Measurements from ENCODE around the gene NOA1.
"Not testable (repeated sequence)": the region's sequence is repeated elsewhere in the genome, so short reads cannot be mapped to it uniquely, and the experiment has no call there.

The NOA1 gene

DNA sequence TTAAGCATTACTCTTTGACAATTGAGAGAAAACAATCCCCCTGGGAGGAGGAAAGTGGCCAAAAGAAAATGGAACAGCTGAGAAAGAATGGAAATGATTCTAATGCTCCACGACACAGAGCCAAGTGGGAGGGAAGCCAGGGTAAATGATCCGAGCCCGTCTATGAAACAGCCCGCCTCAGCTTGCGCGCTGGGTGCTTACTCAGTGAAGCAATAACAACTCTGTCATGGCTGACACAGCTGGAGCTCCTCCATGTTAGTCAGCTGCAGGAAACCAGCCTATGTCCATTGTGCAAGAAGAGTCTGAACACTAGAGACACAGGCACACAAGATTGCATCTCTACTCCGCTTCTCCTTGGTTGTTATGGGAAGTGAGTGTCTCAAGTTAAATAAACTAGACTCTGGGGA, 19.3 kb downstream of the NOA1 start:
- DNase-seq (ENCODE audit: low read depth in 2 of 2) = no peak

DNA sequence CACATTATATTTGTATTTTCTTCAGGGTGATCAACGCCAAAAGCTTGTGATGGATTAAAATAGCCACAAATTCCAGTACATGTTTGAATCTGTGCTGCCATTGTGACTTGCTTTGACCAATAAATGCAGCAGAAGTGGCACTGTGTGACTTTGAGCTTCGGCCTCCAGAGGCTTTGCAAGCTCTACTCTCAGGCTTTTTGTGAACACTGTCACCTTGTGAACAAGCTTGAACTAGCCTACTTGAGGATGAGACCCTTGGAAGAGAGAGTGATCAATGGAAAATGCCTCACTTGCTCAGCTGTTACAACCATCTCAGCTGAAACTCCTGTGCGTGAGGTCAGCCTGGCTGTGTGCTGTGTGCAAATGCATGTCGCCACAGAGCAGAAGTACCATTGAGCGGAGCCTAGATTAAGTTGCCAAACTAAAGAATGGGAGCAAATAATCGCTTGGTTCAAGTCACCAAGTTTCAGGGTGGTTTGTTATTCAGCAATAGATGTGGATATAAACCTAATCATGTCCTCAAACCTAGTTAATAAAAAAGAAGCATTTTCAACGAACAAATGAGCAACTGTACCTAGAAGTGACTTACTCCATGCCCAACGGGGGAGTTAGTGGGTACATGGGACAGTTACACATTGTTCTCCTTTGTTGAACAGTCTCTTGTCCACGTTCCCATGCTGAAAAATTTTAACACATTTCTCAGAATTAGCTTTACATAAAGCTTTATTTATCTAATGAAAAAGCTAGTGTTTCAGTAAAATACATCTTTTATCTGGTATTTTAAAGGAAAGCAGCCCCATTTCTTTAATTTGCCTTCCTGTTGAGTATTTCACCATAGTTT, 23.5 kb downstream of the NOA1 start:
- no peak for DNase-seq (ENCODE audit: low read depth in 2 of 2)

DNA sequence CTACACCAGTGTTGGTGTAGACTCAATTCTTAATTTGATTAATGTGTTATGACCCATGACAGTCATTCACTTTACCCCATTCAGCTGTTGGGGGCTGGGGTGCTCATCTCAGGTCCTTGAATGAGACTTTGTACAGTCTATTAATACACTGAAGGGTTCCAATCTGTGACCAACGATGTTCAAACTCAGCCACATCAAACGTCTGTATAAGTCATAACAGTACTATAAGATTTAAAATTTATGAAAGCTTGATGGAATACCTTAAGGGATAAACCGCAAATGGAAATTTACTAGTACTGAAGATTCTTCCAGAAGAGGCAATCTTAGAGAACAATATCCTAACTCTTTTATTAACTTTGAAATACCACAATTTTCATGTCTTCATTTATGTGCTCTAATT, 36.0 kb downstream of the NOA1 start:
- DNase-seq (ENCODE audit: low read depth in 2 of 2) = no peak

DNA sequence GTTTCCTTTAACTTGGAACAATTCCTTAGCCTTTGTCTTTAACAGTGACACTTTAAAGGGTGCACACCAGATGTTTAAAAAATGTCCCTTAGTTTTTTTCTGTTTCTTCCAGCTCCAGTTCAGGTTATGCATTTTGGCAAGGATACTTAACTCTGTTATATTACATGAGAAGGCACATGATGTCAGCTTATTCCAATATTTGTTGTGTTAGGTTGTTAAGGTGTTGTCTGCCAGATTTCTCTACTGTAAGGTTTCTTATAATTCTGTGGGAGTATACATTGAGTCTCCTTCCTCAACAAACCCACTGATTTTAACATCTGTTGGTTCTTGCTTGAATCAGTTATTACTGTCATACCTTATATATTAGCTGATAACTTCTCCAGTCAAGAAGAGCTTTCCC, 36.4 kb downstream of the NOA1 start:
- DNase-seq (ENCODE audit: low read depth in 2 of 2) = no peak

DNA sequence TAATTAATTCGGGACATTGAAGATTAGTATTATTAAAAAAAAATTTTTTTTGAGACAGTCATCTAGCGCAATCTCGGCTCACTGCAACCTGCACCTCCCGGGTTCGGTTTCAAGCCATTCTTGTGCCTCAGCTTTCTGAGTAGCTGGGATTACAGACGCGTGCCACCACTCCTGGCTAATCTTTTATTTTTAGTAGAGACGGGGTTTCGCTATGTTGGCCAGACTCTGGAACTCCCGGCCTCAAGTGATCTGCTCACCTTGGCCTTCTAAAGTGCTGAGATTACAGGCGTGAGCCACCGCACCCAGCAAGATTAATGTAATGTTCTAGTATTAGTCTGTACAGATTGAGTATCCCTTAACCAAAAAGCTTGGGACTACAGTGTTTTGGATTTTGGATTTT, 37.0 kb downstream of the NOA1 start:
- no peak for DNase-seq (ENCODE audit: low read depth in 2 of 2)

DNA sequence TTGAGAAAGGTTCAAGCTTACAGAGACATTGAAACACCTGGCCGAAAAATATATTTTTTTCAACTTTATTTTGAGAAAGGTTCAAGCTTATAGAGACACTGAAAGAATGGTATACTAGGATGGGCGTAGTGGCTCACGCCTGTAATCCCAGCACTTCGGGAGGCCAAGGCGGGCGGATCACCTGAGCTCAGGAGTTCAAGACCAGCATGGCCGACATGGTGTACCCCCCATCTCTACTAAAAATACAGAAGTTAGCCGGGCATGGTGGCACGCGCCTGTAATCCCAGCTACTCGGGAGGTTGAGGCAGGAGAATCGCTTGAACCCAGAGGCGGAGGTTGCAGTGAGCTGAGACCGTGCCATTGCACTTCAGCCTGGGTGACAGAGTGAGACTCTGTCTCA, 37.6 kb downstream of the NOA1 start:
- DNase-seq (ENCODE audit: low read depth in 2 of 2) = not testable (repeated sequence)

DNA sequence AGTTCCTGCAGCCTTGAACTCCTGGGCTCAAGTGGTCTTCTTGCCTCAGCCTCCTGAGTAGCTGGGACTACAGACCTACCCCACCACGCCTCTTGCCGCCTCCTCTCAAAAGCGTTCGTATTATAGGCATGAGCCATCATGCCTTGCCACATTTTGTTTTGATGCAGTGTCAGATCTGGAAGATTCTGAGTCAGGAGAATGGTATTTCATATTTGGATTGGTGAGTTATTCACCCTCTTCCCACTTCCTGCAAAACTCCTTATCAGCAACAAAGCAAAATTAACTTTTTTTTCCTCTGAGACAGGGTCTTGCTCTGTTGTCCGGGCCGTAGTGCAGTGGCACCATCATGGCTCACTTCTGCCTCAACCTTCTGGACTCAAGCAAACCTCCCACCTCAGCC, 40.1 kb downstream of the NOA1 start:
- no peak for DNase-seq (ENCODE audit: low read depth in 2 of 2)

DNA sequence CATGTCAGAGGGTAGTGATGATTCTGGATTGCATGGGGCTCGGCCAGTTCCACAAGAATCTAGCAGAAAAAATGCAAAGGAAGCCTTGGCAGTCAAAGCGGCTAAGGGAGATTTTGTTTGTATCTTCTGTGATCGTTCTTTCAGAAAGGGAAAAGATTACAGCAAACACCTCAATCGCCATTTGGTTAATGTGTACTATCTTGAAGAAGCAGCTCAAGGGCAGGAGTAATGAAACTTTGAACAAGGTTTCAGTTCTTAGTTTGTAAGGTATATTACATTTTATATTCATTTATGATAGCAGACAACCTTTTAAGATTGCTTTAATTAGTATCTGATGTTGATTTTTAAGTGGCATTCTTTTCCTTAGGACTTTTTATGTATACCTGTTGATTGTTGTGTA, 45.5 kb downstream of the NOA1 start:
- no peak for DNase-seq (ENCODE audit: low read depth in 2 of 2)

DNA sequence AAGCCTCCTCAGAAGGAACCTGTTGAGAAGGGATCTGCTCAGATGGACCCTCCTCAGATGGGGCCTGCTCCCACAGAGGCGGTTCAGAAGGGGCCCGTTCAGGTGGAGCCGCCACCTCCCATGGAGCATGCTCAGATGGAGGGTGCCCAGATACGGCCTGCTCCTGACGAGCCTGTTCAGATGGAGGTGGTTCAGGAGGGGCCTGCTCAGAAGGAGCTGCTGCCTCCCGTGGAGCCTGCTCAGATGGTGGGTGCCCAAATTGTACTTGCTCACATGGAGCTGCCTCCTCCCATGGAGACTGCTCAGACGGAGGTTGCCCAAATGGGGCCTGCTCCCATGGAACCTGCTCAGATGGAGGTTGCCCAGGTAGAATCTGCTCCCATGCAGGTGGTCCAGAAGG, 46.8 kb downstream of the NOA1 start:
- DNase-seq (ENCODE audit: low read depth in 2 of 2) = no peak

DNA sequence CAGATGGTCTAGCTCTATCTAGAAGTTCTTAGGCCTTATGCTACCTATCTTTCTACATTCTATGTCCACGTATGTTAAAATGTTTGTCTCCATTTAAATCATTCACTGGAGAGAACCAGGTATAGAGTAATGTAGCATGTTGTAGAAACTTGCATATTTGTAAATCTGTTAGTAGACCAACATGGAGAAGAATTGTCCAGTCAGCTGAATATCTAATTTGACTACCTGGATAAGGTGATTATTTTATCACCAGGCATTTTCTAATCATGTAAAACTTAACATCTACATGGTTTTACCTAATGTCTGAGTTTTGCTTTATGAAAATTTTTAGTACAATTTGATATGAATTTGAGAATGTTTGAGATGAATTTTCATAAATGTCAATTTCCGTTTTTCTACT, 50.2 kb downstream of the NOA1 start:
- DNase-seq (ENCODE audit: low read depth in 2 of 2) = no peak

DNA sequence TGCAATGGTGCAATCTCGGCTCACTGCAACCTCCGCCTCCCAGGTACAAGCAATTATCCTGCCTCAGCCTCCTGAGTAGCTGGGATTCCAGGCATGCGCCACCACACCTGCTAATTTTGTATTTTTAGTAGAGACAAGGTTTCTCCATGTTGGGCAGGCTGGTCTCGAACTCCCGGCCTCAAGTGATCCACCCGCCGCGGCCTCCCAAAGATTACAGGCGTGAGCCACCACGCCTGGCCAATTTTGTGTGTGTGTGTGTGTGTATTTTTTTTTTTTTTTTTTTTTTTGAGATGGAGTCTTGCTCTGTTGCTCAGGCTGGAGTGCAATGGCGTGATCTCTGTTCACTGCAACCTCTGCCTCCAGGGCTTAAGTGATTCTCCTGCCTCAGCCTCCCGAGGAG, 62.4 kb downstream of the NOA1 start:
- DNase-seq (ENCODE audit: low read depth in 2 of 2) = not testable (repeated sequence)

DNA sequence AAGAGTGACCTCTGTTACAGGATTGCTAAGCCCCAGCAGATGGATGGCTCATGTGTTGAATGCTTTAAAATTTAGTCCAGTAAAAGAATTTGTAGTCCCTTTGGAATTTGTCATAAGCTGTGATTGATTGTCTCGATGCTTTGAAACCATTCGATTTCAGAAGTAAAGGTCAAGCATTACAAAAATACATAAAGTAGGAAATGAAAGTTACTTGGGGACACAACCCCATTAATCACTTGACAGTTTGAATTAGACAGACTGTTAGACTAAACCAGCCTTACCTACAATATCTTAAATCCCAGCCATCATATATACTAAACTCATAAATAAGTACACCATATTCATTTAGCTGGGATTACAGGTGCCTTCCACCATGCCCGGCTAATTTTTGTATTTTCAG, 63.1 kb downstream of the NOA1 start:
- no peak for DNase-seq (ENCODE audit: low read depth in 2 of 2)

Data from stimulated activated CD8-positive, alpha-beta memory T cell treated with anti-CD3 and anti-CD28 coated beads, Interleukin-15, amount 100 ng/mL, for 4 hours (primary cell).